ENCODE results near the gene TBC1D1. TPM values are rescaled to one million over a fixed set of nuclear protein-coding genes. Genes with fewer than 3 reads are reported as not detected.

The TBC1D1 gene
- total and polyA plus RNA-seq, 2 of the 8 experiments (the other 6 are each of a cell fraction or from before 2014, with no cell fraction given), result 96.9 to 162 TPM

DNA sequence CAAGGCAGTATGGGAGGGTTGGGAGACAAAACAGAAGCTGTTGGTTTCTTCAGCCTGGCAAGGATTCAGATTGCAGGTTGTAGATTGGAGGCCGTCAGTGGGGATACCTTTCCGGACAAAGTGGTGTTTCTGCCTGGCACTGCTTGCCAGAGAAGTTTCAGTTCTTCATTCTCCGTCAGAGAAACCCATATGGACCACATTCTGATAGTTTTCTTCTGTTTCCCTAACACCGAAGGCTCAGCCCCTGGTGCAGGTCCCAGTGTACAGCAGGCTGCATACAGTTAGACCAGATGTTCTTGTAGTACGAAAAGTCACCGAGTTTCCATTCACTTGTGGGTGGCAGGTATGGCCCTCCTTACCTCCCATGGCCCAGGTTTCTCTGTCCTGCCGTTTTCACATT, 176.6 kb downstream of the TBC1D1 start (continued):
- TF ChIP-seq TAF7 (optimal IDR thresholded peaks at IDR 0.05; ENCODE audit: borderline replicate concordance, low read depth, low read length) (no peak), BCL11A (IDR thresholded peaks at IDR 0.05; ENCODE audit: low read depth in 2 of 2, low read length in 2 of 2) (no peak), POLR2AphosphoS5 (IDR thresholded peaks at IDR 0.05; ENCODE audit: low read depth, low read length) (no peak), POLR2A (IDR thresholded peaks at IDR 0.05; ENCODE audit: control extremely low read depth in 1 of 2, low read depth in 2 of 2, low read length in 2 of 2) (no peak), ZNF274 (IDR thresholded peaks at IDR 0.05; ENCODE audit: borderline replicate concordance, extremely low read depth, low read length) (no peak), CBX5 (IDR thresholded peaks at IDR 0.05; ENCODE audit: low read depth, low read length) (no peak)
- TF ChIP-seq, protein P1, sequence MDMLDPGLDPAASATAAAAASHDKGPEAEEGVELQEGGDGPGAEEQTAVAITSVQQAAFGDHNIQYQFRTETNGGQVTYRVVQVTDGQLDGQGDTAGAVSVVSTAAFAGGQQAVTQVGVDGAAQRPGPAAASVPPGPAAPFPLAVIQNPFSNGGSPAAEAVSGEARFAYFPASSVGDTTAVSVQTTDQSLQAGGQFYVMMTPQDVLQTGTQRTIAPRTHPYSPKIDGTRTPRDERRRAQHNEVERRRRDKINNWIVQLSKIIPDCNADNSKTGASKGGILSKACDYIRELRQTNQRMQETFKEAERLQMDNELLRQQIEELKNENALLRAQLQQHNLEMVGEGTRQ (IDR thresholded peaks at IDR 0.05; ENCODE audit: low read length), result no peak
